Activated T-cell treated with anti-CD3 and anti-CD28 coated beads, Interleukin-2, amount 50 U/mL, for 48 hours (primary cell): ENCODE data around the gene TCFL5.
A peak's percentile ranks its signal among the peaks of the same experiment; 100 is the strongest.

Experiments
- DNase-seq, 2 experiments: peaks; one replicate each; pipeline ENCODE4 v3.0.0-alpha.2; 2020

Gene TCFL5

GRCh38 chr20:62861726-62862336, at the start of gene TCFL5:
Gene TCFL5 (minus strand): TSS chr20:62861822. CDS start chr20:62861670, 152 bp downstream.
- peak; percentile 95 to 98 for DNase-seq

GRCh38 chr20:62910777-62911497, 49.3 kb upstream of the TCFL5 start:
- DNase-seq, result no peak

GRCh38 chr20:62910217-62910766, 48.7 kb upstream of the TCFL5 start:
- no peak for DNase-seq

- DNase-seq, result no peak
Observed at GRCh38 chr20:62908971-62909791, 47.6 kb upstream of the TCFL5 start.

- peak in 1 of 2 experiments; percentile 66 for DNase-seq
Observed at GRCh38 chr20:62907384-62908317, 46.0 kb upstream of the TCFL5 start.

GRCh38 chr20:62906647-62907375, 45.2 kb upstream of the TCFL5 start:
- DNase-seq, result no peak

- no peak for DNase-seq
Observed at GRCh38 chr20:62906209-62906608, 44.6 kb upstream of the TCFL5 start.

- DNase-seq, result no peak
Observed at GRCh38 chr20:62905536-62906117, 44.0 kb upstream of the TCFL5 start.

- DNase-seq, result peak in 1 of 2 experiments; percentile 48
Observed at GRCh38 chr20:62902926-62903615, 41.4 kb upstream of the TCFL5 start.

GRCh38 chr20:62901891-62902290, 40.3 kb upstream of the TCFL5 start:
- no peak for DNase-seq

GRCh38 chr20:62900692-62901584, 39.3 kb upstream of the TCFL5 start:
- no peak for DNase-seq

- DNase-seq, result peak; percentile 82 to 87
Observed at GRCh38 chr20:62900052-62900691, 38.5 kb upstream of the TCFL5 start.

- no peak for DNase-seq
Observed at GRCh38 chr20:62899633-62900051, 38.0 kb upstream of the TCFL5 start.

- peak; percentile 48 to 57 for DNase-seq
Observed at GRCh38 chr20:62898970-62899632, 37.5 kb upstream of the TCFL5 start.

GRCh38 chr20:62898093-62898964, 36.7 kb upstream of the TCFL5 start:
- DNase-seq, result no peak

- DNase-seq, result no peak
Observed at GRCh38 chr20:62897666-62898065, 36.0 kb upstream of the TCFL5 start.

- no peak for DNase-seq
Observed at GRCh38 chr20:62896526-62896925, 34.9 kb upstream of the TCFL5 start.
